OCI-LY1 (cell line): ENCODE results near the gene HAUS1.

ENCODE experiments used
- H2AFZ ChIP-seq: fragments of 200-600 bp; sonication (generic), shearing (Covaris generic); 2 replicates; pipeline ENCODE4 v1.6.0; 2014; ENCODE audit warnings: antibody characterized with exemption, mild to moderate bottlenecking, low read length
- H3F3A ChIP-seq: fragments of 200-600 bp; sonication (generic), shearing (Covaris generic); 2 replicates; pipeline ENCODE4 v1.6.0; 2014; ENCODE audit warnings: mild to moderate bottlenecking, antibody characterized with exemption, low read length, moderate library complexity; ENCODE audit not compliant: insufficient read depth
- H3K27ac ChIP-seq: fragments of 200-600 bp; sonication (generic); 2 replicates; pipeline ENCODE4 v1.5.1; 2014; ENCODE audit warnings: low read length, mixed run types, mild to moderate bottlenecking, low read depth; ENCODE audit not compliant: poor library complexity, severe bottlenecking
- H3K27me3 ChIP-seq: fragments of 200-600 bp; sonication (generic); 2 replicates; pipeline ENCODE4 v1.6.0; 2014; ENCODE audit warnings: antibody characterized with exemption, mild to moderate bottlenecking, low read length, moderate library complexity; ENCODE audit not compliant: insufficient read depth
- H3K36me3 ChIP-seq: fragments of 200-600 bp; sonication (generic); 2 replicates; pipeline ENCODE4 v1.6.1; 2014; ENCODE audit warnings: mild to moderate bottlenecking, antibody characterized with exemption, low read length, moderate library complexity, mixed read lengths; ENCODE audit not compliant: insufficient read depth
- H3K4me1 ChIP-seq: fragments of 200-600 bp; sonication (generic); 2 replicates; pipeline ENCODE4 v1.5.1; 2014; ENCODE audit warnings: mild to moderate bottlenecking, low read length, moderate library complexity; ENCODE audit not compliant: insufficient read depth, severe bottlenecking
- H3K4me2 ChIP-seq: fragments of 200-600 bp; sonication (generic), shearing (Covaris generic); 2 replicates; pipeline ENCODE4 v1.6.1; 2014; ENCODE audit warnings: low read length
- H3K4me3 ChIP-seq: fragments of 200-600 bp; sonication (generic); 2 replicates; pipeline ENCODE4 v1.5.1; 2014; ENCODE audit warnings: low read length, low read depth, mild to moderate bottlenecking, mixed read lengths; ENCODE audit not compliant: poor library complexity, severe bottlenecking
- H3K79me2 ChIP-seq: fragments of 200-600 bp; shearing (Covaris generic); 2 replicates; pipeline ENCODE4 v1.6.1; 2016; ENCODE audit warnings: mixed run types, low read length, mixed read lengths; ENCODE audit not compliant: insufficient read depth
- H3K9ac ChIP-seq: fragments of 200-600 bp; sonication (generic), shearing (Covaris generic); 2 replicates; pipeline ENCODE4 v1.6.1; 2014; ENCODE audit warnings: mild to moderate bottlenecking, low read length, mixed read lengths
- H3K9me2 ChIP-seq: fragments of 200-600 bp; sonication (generic), shearing (Covaris generic); 2 replicates; pipeline ENCODE4 v1.6.1; 2014; ENCODE audit warnings: low read depth, mild to moderate bottlenecking, low read length, mixed read lengths
- H3K9me3 ChIP-seq: fragments of 200-600 bp; shearing (Covaris generic); 2 replicates; pipeline ENCODE4 v1.6.1; 2014; ENCODE audit warnings: low read length, mixed read lengths
- H4K20me1 ChIP-seq: fragments of 200-600 bp; sonication (generic), shearing (Covaris generic); 2 replicates; pipeline ENCODE4 v1.6.0; 2016; ENCODE audit warnings: mild to moderate bottlenecking, low read length; ENCODE audit not compliant: insufficient read depth
- CTCF ChIP-seq: fragments of 200-600 bp; sonication (generic), shearing (Covaris generic); IDR thresholded peaks from 2 replicates; pipeline ENCODE4 v1.5.1; 2017; ENCODE audit warnings: mild to moderate bottlenecking, antibody characterized with exemption, low read length, moderate library complexity, mixed read lengths
- EZH2 ChIP-seq: fragments of 200-600 bp; sonication (generic), shearing (Covaris generic); IDR thresholded peaks from 2 replicates; pipeline ENCODE4 v1.8.0; 2017; ENCODE audit warnings: borderline replicate concordance, mixed run types, mild to moderate bottlenecking, antibody characterized with exemption, low read length, moderate library complexity, mixed read lengths

The HAUS1 gene

GRCh38 chr18:46104128-46104911 is at the start of gene HAUS1:
Gene HAUS1, plus strand, starts transcription at chr18:46104385. Its CDS starts 27 bp downstream, at chr18:46104412.
- Histone ChIP-seq H3K36me3 (peaks cover 27% of the 10 kb centered on the region), H3K9me2 (no peaks in the 10 kb centered on the region), H3K9me3 (no peaks in the 10 kb centered on the region), H3K4me2 (peak within 1 kb of the TSS; percentile 98), H3K27me3 (no peaks in the 10 kb centered on the region), H3K27ac (peak within 1 kb of the TSS; percentile 26), H3K4me1 (peaks cover 21% of the 10 kb centered on the region), H3F3A (no peaks in the 10 kb centered on the region), H3K9ac (peak within 1 kb of the TSS; percentile 93), H2AFZ (peak within 1 kb of the TSS; percentile 72), H3K79me2 (peaks cover 15% of the 10 kb centered on the region), H4K20me1 (no peaks in the 10 kb centered on the region), H3K4me3 (peak within 1 kb of the TSS; percentile 96)
- no peak for TF ChIP-seq EZH2
- no peak for TF ChIP-seq CTCF

GRCh38 chr18:46054956-46055837 is 49.0 kb upstream of the HAUS1 start:
- H3K36me3 ChIP-seq = no peaks in the 10 kb centered on the region
- H3K4me1 ChIP-seq = no peaks in the 10 kb centered on the region
- H3K4me3 ChIP-seq = no peak overlapping the region
- H4K20me1 ChIP-seq = no peaks in the 10 kb centered on the region
- H2AFZ ChIP-seq = no peak overlapping the region
- H3K9me2 ChIP-seq = no peaks in the 10 kb centered on the region
- H3K4me2 ChIP-seq = no peak overlapping the region
- TF ChIP-seq CTCF (no peak), EZH2 (no peak)
- no peaks in the 10 kb centered on the region for H3K79me2 ChIP-seq
- H3F3A ChIP-seq = no peaks in the 10 kb centered on the region
- no peak overlapping the region for H3K27ac ChIP-seq
- no peaks in the 10 kb centered on the region for H3K9me3 ChIP-seq
- H3K27me3 ChIP-seq = no peaks in the 10 kb centered on the region
- H3K9ac ChIP-seq = no peak overlapping the region

- no peak overlapping the region for H3K4me3 ChIP-seq
- H4K20me1 ChIP-seq = no peaks in the 10 kb centered on the region
- H3K9me3 ChIP-seq = no peaks in the 10 kb centered on the region
- H3K9me2 ChIP-seq = no peaks in the 10 kb centered on the region
- H3K4me1 ChIP-seq = no peaks in the 10 kb centered on the region
- H3F3A ChIP-seq = no peaks in the 10 kb centered on the region
- H3K27me3 ChIP-seq = no peaks in the 10 kb centered on the region
- H3K27ac ChIP-seq = no peak overlapping the region
- H2AFZ ChIP-seq = no peak overlapping the region
- H3K4me2 ChIP-seq = no peak overlapping the region
- no peaks in the 10 kb centered on the region for H3K79me2 ChIP-seq
- H3K36me3 ChIP-seq = no peaks in the 10 kb centered on the region
- no peak overlapping the region for H3K9ac ChIP-seq
- TF ChIP-seq EZH2 = no peak
- no peak for TF ChIP-seq CTCF
Observed at GRCh38 chr18:46055838-46056230, 48.4 kb upstream of the HAUS1 start.
